GM21619 (cell line): ENCODE results near the gene THOC7.

ENCODE experiments used
- ATAC-seq: cut with Tn5 transposase; IDR thresholded peaks from one replicate; pipeline ENCODE4 v1.9.1; 2021; ENCODE audit not compliant: unreplicated experiment

The THOC7 gene

GRCh38 chr3:63845215-63845614 lies 18.4 kb downstream of the THOC7 start:
- ATAC-seq = no peak

DNA sequence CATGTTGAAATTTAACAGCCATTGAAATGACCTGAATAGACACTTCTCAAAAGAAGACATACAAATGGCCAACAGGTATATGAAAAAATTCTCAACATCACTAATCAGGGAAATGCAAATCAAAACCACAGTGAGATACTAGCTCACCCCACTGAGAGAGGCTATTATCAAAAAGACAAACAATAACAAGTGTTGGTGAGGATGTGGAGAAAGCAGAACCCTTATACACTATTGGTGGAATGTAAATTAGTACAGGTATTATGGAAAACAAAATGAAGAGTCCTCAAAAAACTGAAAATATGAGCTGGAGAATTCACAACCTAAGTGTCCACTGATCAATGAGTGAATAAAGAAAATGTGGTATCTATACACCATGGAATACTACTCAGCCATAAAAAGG lies 21.5 kb downstream of the THOC7 start:
- ATAC-seq = no peak

- ATAC-seq = no peak
Measured at GRCh38 chr3:63841704-63842103, 21.9 kb downstream of the THOC7 start.

DNA sequence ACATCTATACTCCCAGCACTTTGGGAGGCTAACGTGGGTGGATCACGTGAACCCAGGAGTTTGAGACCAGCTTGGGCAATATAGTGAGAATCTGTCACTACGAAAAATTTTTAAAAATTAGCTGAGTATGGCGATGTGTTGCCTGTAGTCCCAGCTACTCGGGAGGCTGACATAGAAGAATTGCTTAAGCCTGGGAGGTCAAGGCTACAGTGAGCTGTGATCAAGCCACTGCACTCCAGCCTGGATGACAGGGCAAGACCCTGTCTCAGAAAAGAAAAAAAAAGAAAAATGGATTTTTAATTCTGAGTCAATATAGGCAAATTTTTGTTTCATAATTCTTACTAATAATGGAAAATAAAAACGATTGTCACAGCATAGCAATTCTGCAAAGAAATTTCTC lies 31.2 kb downstream of the THOC7 start:
- no peak for ATAC-seq

- no peak for ATAC-seq
Measured at GRCh38 chr3:63830526-63830925, 33.1 kb downstream of the THOC7 start.

GRCh38 chr3:63824309-63824708 lies 39.3 kb downstream of the THOC7 start:
- no peak for ATAC-seq

DNA sequence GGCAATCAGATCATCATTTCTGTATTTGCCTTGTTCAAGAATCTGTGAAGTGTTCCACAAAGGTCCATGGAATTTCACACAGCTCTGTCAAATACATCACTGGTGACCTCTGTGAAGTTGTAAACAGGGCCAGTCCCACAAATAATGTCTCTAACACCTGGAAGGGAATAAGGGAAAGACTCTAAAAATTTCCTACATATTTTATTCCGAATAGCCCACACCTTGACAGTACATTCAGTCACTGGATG lies 44.5 kb downstream of the THOC7 start, which contains the start of gene C3orf49:
Gene C3orf49, plus strand, starts transcription at position 149 of the 248 bp plus-strand sequence. CDS start 173 bp downstream, outside the sequence.
- ATAC-seq = no peak

- peak; percentile 77 for ATAC-seq
Measured at GRCh38 chr3:63818282-63819150, 45.1 kb downstream of the THOC7 start.

- no peak for ATAC-seq
Measured at GRCh38 chr3:63817225-63817624, 46.4 kb downstream of the THOC7 start.

GRCh38 chr3:63814237-63814636 lies 49.4 kb downstream of the THOC7 start:
- ATAC-seq = no peak

GRCh38 chr3:63809607-63810006 lies 54.0 kb downstream of the THOC7 start:
- ATAC-seq = no peak

GRCh38 chr3:63808633-63809032 lies 55.0 kb downstream of the THOC7 start:
- ATAC-seq = no peak

DNA sequence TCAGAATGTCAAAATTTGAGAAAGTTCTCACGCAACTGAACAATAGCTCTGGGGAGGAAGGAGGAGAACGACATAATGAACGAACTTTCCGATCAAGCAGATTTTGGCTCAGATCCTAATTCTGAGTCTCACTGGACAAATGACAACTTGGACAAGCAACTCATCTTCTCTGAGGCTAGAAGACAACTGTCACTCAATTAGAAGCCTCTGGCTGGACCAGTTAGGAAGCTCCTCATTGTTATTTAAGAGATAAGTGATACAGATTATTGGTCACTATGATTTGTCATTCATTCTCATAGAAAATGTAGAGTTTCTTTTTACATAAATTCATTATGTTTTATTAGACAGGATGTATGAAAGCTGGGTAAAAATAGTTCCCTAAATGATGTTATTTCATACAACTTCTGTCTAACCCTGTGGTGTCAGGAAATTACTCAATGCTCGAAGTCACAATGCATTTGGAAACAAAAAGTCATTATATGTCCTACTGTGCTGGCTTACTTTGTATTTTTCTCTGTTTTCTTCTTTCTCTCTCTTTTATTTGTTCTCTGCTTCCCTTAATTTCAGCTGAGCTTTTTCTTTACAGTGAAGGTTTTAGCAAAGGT lies 55.5 kb downstream of the THOC7 start:
- ATAC-seq = no peak

DNA sequence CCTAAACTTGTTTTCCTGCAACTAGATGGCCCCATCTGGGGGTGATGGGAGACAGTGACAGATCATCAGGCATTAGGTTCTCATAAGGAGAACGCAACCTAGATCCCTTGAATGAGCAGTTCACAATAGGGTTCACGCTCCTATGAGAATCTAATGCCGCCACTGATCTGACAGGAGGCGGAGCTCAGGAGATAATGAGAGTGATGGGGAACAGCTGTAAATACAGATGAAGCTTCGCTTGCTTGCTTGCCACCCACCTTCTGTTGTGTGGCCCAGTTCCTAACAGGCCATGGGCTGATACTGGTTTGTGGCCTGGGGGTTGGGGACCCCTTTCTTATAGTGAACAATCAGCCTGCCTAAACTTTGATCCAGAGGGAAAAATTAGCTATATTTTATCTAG lies 59.7 kb downstream of the THOC7 start:
- ATAC-seq = no peak

GRCh38 chr3:63800097-63800496 lies 63.5 kb downstream of the THOC7 start:
- ATAC-seq = no peak

GRCh38 chr3:63798949-63799348 lies 64.7 kb downstream of the THOC7 start:
- ATAC-seq = no peak

DNA sequence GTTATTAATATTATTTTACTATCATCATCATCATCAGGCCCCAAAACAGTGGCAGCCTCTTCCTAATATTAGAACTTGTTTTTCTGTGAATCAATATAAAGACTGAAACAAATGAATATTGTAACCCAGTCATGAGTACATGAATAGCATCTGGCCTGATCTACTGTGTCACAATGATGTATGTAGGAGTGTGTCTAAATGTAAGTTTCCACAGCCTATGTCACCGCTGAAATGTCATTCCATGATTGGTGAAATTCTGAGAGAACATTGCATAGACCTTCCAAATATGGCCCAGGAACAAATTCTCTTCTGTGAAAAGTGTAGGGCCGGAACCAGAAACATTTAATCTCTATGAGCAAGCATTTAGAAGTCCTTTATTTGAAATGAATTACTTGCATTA lies 65.1 kb downstream of the THOC7 start:
- no peak for ATAC-seq

DNA sequence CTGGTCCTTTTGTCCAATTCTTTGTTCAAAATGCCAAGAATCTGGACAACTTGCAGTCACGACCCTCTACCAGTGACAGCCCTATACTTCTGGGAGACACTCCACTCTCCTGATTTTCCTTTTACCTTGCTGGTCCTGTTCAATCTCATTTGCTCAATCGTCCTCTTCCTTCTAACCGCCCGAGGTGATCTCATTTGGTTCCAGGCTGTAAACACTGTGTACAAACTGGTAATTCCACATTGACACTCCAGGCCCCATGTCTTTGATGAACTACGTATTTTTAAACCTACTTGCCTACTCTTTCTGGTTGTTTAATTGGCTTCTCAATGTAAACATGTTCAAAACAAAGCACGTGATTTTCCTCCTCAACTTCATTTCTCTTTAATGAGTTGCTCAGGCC lies 68.2 kb downstream of the THOC7 start:
- no peak for ATAC-seq

- no peak for ATAC-seq
Measured at GRCh38 chr3:63791974-63792373, 71.6 kb downstream of the THOC7 start.
